OCI-LY1 (cell line): ENCODE results near the gene MGA.
"Not testable (repeated sequence)": the region's sequence is repeated elsewhere in the genome, so short reads cannot be mapped to it uniquely, and the experiment has no call there.

Experiments used
- H2AFZ ChIP-seq: fragments of 200-600 bp; sonication (generic), shearing (Covaris generic); 2 replicates; pipeline ENCODE4 v1.6.0; 2014; ENCODE audit warnings: antibody characterized with exemption, mild to moderate bottlenecking, low read length
- H3F3A ChIP-seq: fragments of 200-600 bp; sonication (generic), shearing (Covaris generic); 2 replicates; pipeline ENCODE4 v1.6.0; 2014; ENCODE audit warnings: mild to moderate bottlenecking, antibody characterized with exemption, low read length, moderate library complexity; ENCODE audit not compliant: insufficient read depth
- H3K27ac ChIP-seq: fragments of 200-600 bp; sonication (generic); 2 replicates; pipeline ENCODE4 v1.5.1; 2014; ENCODE audit warnings: low read length, mixed run types, mild to moderate bottlenecking, low read depth; ENCODE audit not compliant: poor library complexity, severe bottlenecking
- H3K27me3 ChIP-seq: fragments of 200-600 bp; sonication (generic); 2 replicates; pipeline ENCODE4 v1.6.0; 2014; ENCODE audit warnings: antibody characterized with exemption, mild to moderate bottlenecking, low read length, moderate library complexity; ENCODE audit not compliant: insufficient read depth
- H3K36me3 ChIP-seq: fragments of 200-600 bp; sonication (generic); 2 replicates; pipeline ENCODE4 v1.6.1; 2014; ENCODE audit warnings: mild to moderate bottlenecking, antibody characterized with exemption, low read length, moderate library complexity, mixed read lengths; ENCODE audit not compliant: insufficient read depth
- H3K4me1 ChIP-seq: fragments of 200-600 bp; sonication (generic); 2 replicates; pipeline ENCODE4 v1.5.1; 2014; ENCODE audit warnings: mild to moderate bottlenecking, low read length, moderate library complexity; ENCODE audit not compliant: insufficient read depth, severe bottlenecking
- H3K4me2 ChIP-seq: fragments of 200-600 bp; sonication (generic), shearing (Covaris generic); 2 replicates; pipeline ENCODE4 v1.6.1; 2014; ENCODE audit warnings: low read length
- H3K4me3 ChIP-seq: fragments of 200-600 bp; sonication (generic); 2 replicates; pipeline ENCODE4 v1.5.1; 2014; ENCODE audit warnings: low read length, low read depth, mild to moderate bottlenecking, mixed read lengths; ENCODE audit not compliant: poor library complexity, severe bottlenecking
- H3K79me2 ChIP-seq: fragments of 200-600 bp; shearing (Covaris generic); 2 replicates; pipeline ENCODE4 v1.6.1; 2016; ENCODE audit warnings: mixed run types, low read length, mixed read lengths; ENCODE audit not compliant: insufficient read depth
- H3K9ac ChIP-seq: fragments of 200-600 bp; sonication (generic), shearing (Covaris generic); 2 replicates; pipeline ENCODE4 v1.6.1; 2014; ENCODE audit warnings: mild to moderate bottlenecking, low read length, mixed read lengths
- H3K9me2 ChIP-seq: fragments of 200-600 bp; sonication (generic), shearing (Covaris generic); 2 replicates; pipeline ENCODE4 v1.6.1; 2014; ENCODE audit warnings: low read depth, mild to moderate bottlenecking, low read length, mixed read lengths
- H3K9me3 ChIP-seq: fragments of 200-600 bp; shearing (Covaris generic); 2 replicates; pipeline ENCODE4 v1.6.1; 2014; ENCODE audit warnings: low read length, mixed read lengths
- H4K20me1 ChIP-seq: fragments of 200-600 bp; sonication (generic), shearing (Covaris generic); 2 replicates; pipeline ENCODE4 v1.6.0; 2016; ENCODE audit warnings: mild to moderate bottlenecking, low read length; ENCODE audit not compliant: insufficient read depth
- EZH2 ChIP-seq: fragments of 200-600 bp; sonication (generic), shearing (Covaris generic); IDR thresholded peaks from 2 replicates; pipeline ENCODE4 v1.8.0; 2017; ENCODE audit warnings: borderline replicate concordance, mixed run types, mild to moderate bottlenecking, antibody characterized with exemption, low read length, moderate library complexity, mixed read lengths
- TF ChIP-seq, protein P1 (sequence below): fragments of 200-600 bp; sonication (generic), shearing (Covaris generic); IDR thresholded peaks from 2 replicates; pipeline ENCODE4 v1.5.1; 2017; ENCODE audit warnings: mild to moderate bottlenecking, antibody characterized with exemption, low read length, moderate library complexity, mixed read lengths

The MGA gene

GRCh38 chr15:41714291-41714690 lies 54.1 kb downstream of the MGA start:
- peaks cover 59% of the 10 kb centered on the region for H3K36me3 ChIP-seq
- H3K79me2 ChIP-seq: 0 out of 2 replicates have a peak, but pooled peaks cover 3% of the 10 kb centered on the region
- H3K4me1 ChIP-seq: no peaks in the 10 kb centered on the region
- H3F3A ChIP-seq: no peaks in the 10 kb centered on the region; the same call in 1 of the 2 replicates
- H3K27me3 ChIP-seq: no peaks in the 10 kb centered on the region
- TF ChIP-seq, protein P1, sequence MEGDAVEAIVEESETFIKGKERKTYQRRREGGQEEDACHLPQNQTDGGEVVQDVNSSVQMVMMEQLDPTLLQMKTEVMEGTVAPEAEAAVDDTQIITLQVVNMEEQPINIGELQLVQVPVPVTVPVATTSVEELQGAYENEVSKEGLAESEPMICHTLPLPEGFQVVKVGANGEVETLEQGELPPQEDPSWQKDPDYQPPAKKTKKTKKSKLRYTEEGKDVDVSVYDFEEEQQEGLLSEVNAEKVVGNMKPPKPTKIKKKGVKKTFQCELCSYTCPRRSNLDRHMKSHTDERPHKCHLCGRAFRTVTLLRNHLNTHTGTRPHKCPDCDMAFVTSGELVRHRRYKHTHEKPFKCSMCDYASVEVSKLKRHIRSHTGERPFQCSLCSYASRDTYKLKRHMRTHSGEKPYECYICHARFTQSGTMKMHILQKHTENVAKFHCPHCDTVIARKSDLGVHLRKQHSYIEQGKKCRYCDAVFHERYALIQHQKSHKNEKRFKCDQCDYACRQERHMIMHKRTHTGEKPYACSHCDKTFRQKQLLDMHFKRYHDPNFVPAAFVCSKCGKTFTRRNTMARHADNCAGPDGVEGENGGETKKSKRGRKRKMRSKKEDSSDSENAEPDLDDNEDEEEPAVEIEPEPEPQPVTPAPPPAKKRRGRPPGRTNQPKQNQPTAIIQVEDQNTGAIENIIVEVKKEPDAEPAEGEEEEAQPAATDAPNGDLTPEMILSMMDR: no peak
- no peak for TF ChIP-seq EZH2
- no peak overlapping the region for H3K9ac ChIP-seq
- H3K4me2 ChIP-seq: no peak overlapping the region
- no peak overlapping the region for H2AFZ ChIP-seq
- no peak overlapping the region for H3K27ac ChIP-seq
- H3K9me3 ChIP-seq: no peaks in the 10 kb centered on the region
- H4K20me1 ChIP-seq: no peaks in the 10 kb centered on the region
- no peaks in the 10 kb centered on the region for H3K9me2 ChIP-seq
- H3K4me3 ChIP-seq: no peak overlapping the region

GRCh38 chr15:41716864-41717263 lies 56.7 kb downstream of the MGA start:
- Histone ChIP-seq H3K79me2 (0 out of 2 replicates have a peak, but pooled peaks cover 3% of the 10 kb centered on the region), H3K9ac (no peak overlapping the region), H3K4me1 (no peaks in the 10 kb centered on the region), H4K20me1 (no peaks in the 10 kb centered on the region), H3K4me2 (no peak overlapping the region), H3K9me3 (no peaks in the 10 kb centered on the region), H3K27ac (no peak overlapping the region), H2AFZ (no peak overlapping the region), H3F3A (no peaks in the 10 kb centered on the region; the same call in 1 of the 2 replicates), H3K4me3 (no peak overlapping the region), H3K9me2 (no peaks in the 10 kb centered on the region), H3K27me3 (no peaks in the 10 kb centered on the region), H3K36me3 (peaks cover 44% of the 10 kb centered on the region)
- TF ChIP-seq EZH2: no peak
- TF ChIP-seq, protein P1: no peak

DNA sequence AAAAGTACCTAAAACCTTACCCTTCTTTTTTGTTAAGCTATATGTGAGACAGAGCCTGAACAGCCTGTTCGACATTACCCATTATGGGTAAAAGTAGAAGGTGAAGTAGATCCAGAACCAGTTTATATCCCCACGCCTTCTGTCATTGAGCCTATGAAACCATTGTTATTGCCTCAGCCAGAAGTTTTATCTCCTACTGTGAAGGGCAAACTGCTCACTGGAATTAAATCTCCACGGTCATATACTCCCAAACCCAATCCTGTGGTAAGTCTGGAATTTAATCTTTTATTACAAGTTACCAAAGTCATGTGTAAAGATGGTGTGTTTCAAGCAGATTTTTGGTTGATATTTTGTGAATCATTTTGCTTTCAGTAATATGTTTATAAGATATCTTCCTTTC lies 66.9 kb downstream of the MGA start:
- TF ChIP-seq EZH2: no peak
- Histone ChIP-seq H2AFZ (no peak overlapping the region), H3K9me2 (no peaks in the 10 kb centered on the region), H3K4me1 (peaks cover 12% of the 10 kb centered on the region), H3K27ac (no peak overlapping the region), H3K27me3 (no peaks in the 10 kb centered on the region), H3K4me2 (no peak overlapping the region), H3K36me3 (peaks cover 30% of the 10 kb centered on the region), H3F3A (0 out of 2 replicates have a peak, but pooled peaks cover 3% of the 10 kb centered on the region), H3K4me3 (no peak overlapping the region), H3K79me2 (peaks cover 3% of the 10 kb centered on the region), H4K20me1 (no peaks in the 10 kb centered on the region), H3K9ac (no peak overlapping the region), H3K9me3 (no peaks in the 10 kb centered on the region)

DNA sequence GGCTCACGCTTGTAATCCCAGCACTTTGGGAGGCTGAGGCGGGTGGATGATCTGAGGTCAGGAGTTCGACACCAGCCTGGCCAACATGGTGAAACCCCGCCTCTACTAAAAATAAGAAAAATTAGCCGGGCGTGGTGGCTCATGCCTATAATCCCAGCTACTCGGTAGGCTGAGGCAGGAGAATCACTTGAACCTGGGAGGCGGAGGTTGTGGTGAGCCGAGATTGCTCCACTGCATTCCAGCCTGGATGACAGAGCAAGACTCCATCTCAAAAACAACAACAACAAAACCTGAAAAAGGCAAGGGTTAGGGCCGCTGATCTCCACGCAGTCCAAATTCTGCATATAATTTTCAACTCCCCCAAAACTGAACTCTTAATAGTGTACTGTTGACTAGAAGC lies 67.9 kb downstream of the MGA start:
- not testable (repeated sequence) for H3K9me3 ChIP-seq, H3K9ac ChIP-seq, H3K79me2 ChIP-seq, H3K27ac ChIP-seq, H3K27me3 ChIP-seq, H4K20me1 ChIP-seq, H3K4me3 ChIP-seq, H3K9me2 ChIP-seq, H3F3A ChIP-seq, H2AFZ ChIP-seq, H3K4me2 ChIP-seq
- H3K36me3 ChIP-seq: peaks cover 36% of the 10 kb centered on the region
- peaks cover 12% of the 10 kb centered on the region for H3K4me1 ChIP-seq
